Right hindlimb (tissue), 1 donor: ENCODE data around the gene DYSF.

Source experiments
- DNase-seq: peaks from one replicate; pipeline ENCODE4 v3.0.0-alpha.2; 2018

Gene DYSF

DNA sequence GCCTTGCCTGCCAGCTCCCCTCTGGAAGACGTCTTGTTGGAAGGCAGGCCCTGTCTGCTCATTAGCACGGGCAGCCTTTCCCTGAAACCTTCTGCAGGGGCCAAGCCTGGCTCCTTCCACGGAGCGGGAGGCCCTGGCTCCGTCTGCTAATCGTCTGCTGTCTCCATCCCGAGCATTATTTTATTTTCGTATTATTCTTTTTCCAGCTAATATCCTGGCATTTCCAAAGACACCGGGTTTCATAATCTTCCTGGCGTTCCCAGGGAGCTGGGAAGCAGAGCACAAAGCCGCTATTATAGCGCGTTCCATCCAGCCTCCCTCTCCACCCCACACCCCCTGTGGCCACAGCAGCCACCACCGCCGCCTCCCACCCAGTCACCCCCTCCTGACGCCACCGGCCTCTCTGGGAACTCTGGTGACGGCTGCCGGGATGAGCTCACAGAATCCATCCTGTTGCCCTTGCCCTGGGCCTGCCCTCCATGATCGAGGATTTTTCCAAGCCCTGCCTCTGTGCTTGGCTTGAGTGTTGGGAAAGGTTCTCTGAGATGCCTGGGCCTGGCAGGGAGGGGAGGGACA, 125.5 kb downstream of the DYSF start:
- DNase-seq, result peak; percentile 92

DNA sequence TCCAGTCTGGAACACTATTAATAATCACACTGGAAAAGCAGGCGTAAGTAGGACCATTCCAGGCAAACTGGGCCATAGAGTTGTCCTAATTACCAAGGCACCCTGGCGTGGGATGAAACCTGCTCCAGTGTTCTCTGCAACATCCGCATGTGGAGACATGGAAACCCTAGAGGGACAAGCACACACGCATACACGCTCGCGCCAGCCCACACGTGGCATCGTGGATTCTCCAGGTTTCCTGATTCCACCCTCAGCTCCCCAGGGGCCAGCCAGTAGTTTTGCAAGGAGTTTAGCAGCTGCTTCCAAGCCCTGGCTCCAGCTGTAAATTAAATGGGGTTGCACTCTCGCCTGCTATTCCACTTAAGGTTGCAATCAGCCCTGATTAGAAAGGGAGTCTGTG, 127.7 kb downstream of the DYSF start:
- DNase-seq, result peak; percentile 75

DNA sequence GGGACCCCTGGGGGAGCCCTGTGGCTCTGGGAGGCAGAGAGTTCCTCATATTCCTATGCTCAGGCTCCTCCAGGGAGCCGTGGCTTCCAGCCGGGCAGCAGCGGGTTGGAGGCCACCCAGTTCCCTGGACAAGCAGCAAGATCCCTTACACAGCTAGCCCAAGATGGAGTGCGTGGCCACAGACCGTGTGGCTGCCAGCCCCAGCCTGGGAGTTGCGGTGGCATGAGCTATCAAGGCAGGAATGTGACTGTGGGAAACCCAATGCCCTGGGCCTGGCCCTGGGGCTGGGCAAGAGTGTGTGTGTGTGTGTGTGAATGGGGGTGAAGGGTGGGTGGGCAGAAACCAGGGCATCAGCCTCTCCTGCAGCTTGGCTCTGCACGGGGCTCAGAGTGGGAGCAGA, 130.5 kb downstream of the DYSF start:
- DNase-seq, result no peak

DNA sequence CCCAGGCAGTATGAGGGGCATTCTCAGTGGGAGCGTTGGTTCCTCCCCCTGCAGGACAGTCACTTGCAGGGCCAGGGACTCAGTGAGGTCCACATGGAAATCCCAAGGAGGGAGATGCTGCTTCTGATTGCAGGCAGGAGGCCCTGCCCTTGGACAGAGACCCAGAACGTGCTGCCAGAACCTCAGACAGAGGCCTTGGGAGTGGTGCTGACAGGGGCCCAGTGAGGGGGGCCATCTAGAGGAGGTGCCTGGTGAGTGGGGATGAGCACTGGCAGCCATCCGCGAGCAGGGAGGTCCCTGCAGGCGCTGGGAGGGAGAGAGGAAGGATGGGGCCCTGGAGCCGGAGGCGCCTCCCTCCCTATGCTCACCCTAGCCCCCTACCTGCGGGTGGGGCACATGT, 133.1 kb downstream of the DYSF start:
- peak; percentile 62 for DNase-seq

DNA sequence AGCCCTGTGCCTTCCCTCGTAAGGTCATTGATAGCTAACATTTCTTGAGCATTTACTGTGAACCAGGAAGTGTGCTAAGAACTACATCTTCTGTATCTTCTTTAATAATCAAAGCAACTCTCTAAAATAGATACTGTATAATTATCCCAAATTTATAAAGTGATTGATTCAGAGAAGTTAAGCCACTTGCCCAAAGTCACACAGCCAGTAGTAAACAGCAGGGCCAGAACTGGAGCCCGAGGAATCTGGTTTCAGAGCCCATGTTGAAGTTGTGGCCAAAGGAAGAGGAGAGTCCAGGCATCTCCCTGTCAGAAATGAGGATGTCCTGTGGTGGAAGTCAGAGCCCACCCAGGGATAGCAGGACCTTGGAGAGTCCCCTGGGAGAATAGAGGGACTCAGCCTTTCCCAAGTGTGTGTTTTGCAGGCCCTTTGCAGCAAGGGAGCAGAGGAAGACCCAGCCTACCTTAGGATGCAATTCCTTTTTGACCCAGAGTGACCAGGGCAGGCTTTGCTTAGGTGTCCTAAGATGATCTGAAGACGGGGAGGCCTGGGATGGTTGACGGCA, 134.2 kb downstream of the DYSF start:
- no peak for DNase-seq

DNA sequence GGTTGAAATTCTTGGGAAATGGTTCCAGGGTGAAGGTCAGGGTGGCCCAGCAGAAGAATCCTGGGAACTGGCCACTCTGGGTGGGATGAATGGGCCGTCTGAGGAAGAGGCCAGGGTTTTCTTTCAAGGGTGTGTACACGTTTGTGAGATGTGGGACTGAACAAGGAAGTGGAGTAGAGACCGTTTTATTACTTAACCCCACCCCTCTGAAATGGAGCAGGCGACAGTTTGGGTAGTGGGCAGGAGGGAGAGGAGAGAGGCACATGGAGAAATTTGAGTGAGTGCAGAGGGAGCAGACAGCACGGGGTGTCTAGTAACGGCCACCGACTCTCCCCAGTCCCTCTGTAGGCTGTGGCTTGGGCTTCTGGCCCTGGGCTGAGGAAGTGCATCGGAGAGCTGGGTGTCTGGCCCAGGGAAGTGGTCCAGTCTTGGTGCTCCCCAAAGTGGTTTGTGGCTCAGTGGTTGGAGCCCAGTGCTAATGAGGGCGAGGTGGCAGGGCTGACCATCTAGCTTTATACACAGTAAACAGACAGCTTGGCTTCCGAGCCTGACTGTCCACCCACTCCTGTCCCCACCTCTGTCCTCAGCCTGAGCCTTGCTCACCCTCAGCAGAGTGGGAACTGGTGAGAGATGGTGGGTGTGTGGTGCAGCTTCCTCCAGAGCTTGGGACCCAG, 135.3 kb downstream of the DYSF start:
- DNase-seq, result no peak

DNA sequence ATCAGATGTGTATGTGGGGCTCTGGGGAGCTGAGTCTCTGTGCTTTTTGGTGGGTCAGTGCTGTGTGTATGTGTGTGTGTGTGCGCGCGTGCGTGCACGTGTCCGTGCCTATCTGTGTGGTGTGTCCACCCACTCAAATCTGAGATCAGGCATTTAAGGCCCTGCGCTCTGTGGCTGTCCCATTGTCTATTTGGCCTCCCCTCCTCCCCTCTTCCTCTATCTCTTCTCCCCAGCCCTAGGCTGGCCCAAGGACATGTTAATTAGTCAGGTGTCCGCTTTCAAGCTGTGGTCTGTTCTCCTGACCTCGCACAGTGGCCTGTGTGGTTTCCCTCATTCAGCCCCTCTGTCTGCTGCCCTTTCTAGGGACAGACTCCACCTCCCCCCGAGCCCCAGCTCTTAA, 136.4 kb downstream of the DYSF start:
- no peak for DNase-seq

DNA sequence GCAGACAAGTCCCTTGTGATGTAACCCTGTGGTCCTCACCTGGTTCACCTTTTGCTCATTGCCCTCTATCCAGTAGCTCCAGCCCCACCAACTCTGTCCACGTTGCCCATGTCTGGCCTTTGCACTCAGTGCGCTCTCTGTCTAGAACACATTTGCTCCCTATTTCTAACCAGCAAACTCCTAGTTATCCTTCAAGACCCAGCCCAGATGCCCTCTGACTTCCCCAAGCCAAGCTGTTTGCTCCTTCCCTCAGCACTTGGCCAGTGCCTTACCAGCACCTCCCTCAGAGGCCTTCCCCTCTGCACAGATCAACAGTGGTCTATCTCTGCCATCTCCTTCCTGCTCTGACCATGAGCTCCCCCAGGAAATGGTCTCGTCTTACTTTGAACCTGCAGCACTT, 137.7 kb downstream of the DYSF start:
- DNase-seq, result no peak

DNA sequence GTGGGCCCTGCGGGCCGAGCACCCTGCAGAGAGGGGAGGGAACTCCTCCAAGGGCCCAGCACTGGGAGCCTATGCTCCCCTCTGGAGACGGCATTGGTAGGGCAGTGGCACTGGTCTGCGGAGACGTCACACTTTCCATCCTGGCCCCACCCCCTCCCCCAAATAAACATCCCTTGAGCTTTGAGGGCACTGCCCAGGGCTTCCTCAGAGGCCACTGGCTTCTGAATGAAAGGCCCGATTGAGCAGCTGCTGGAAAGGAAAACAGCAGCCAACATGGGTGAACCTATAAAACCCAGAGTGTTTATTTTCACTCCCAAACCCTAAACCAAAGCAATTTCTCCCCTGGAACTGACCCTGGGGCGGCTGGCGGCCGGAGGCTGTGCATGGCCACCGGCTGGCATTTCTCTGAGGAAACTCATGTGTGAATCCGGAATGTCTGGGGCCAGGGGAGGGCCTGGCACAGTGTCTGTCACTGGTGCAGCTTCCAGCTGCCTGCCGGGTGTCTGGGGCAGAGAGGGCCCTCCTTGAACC, 138.9 kb downstream of the DYSF start:
- DNase-seq, result peak; percentile 69

DNA sequence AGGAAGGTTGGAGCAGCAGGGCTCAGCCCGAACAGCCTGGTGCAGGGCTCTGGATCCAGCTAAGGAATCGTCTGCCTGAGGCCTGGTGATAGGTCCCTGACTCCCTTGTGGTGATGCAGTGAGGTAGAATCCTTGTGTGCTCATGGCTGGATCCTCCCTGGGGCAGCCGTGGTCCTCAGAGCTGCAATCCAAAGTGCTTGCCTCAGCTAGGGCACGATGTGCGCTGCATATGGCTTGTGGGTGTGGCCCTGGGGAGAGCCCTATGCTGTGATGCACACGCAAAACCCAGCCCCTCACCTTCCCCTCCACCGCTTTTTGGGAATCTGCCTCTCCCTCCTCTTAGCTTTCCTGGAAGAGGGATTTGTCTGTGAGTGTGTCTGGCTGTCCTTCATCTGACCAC, 142.2 kb downstream of the DYSF start:
- peak; percentile 56 for DNase-seq

DNA sequence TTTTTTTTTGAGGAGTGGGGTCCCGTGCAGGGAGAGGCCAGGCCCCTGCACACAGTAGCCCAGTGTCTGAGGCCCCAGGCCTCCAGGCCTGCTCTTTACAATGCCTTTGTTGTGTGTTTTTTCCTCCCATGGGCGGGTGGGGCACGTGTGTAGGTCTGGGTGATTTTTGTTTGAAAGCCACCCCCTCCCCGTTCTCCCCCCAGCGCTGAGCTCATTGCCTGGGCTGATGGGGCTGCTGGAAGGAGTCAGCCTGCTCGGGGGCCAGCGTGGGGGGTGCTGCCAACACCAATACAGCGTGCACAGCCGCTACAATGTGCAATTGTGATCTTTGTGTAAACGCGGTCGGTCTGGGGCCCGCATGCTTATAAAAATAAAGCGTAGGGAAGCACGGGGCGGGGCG, 142.7 kb downstream of the DYSF start:
- peak; percentile 84 for DNase-seq

DNA sequence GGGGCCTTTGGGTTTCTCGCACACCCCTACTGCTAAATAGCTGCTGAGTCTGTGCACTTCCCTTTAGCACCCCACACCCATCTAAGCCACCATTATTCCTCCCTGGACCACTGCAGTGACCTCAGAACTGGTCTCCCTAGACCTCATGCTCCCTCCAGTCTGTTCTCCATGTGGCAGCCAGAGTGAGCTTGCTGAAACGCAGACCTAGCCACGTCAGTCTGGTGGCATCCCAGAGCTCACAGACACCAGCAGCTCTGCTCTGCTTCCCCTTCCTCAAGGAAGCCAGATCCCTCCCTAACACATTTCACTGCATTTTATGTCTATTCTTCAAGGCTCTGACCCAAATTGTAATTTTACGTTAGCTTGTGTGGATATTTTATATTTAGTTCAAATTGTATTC, 144.4 kb downstream of the DYSF start:
- DNase-seq, result no peak

DNA sequence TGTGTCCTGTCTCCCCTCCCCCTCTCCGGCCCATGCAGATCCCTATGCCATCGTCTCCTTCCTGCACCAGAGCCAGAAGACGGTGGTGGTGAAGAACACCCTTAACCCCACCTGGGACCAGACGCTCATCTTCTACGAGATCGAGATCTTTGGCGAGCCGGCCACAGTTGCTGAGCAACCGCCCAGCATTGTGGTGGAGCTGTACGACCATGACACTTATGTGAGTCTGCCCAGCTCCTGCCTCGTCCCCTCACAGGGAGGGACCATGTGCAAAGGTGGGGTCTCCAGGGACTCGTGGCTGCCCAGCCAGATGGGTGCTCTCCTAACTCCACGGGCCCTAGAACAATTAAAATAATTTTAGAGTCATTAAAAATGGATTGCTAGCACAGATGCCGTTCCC, 145.2 kb downstream of the DYSF start:
- DNase-seq, result no peak

DNA sequence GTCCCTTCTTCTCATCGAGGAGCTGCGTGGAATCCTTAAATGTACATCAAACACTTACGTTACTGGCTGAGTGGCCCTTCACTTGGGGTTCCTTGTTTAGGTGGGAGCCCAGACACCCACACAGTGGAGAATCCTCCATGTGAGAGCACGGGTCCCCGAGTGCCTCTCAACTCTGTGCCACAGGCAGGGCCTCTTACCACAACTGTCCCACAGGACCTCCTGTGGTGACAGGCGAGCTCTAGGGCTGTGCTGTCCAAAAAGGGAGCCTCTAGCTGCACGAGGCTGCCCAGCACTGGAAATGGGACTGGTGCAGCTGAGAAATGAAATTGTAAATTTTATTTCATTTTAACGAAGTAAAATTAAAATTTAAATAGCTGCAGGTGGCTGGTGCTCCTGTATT, 145.7 kb downstream of the DYSF start:
- DNase-seq, result no peak

DNA sequence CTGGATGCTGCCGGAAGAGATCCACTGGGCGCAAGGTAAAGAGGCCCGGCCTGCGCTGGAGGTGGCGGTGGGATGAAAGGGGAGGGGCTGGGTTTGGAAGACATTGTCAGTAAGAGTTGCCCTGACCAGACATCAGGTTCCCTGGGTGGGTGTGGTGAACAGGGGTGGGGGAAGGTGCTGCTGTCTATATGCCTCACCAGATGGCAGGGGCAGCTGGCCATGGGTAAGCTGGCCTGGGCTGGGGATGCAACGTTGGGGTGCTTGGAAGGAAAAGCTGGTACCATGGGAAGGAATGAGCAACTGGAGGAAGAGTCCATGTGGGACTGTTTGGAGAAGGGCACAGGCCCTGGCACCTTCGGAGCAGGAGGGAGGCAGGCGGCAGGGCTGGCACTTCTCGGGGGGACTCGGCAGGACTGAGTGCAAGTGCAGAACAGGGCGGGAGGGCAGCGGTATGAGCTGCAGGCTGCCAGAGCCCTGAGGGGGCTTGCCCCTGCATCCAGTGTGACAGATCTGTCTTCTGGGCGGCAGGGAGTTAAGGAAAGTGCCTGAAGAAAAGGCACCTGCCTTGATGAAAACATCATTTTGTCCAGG, 146.4 kb downstream of the DYSF start:
- DNase-seq, result no peak

DNA sequence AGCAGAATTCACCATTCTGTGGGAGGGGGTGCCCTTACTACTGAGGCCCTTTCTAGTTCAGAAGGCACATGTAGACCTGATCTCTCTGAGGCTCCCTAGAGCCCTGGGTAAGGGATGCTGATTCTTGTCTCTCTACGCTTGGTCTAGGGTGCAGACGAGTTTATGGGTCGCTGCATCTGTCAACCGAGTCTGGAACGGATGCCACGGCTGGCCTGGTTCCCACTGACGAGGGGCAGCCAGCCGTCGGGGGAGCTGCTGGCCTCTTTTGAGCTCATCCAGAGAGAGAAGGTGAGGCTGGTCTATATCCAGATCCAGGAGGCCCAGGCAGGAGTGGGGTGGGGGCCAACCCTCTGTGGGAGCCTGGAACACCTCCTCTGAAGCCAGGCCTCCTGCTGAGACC, 147.2 kb downstream of the DYSF start:
- peak; percentile 17 for DNase-seq

DNA sequence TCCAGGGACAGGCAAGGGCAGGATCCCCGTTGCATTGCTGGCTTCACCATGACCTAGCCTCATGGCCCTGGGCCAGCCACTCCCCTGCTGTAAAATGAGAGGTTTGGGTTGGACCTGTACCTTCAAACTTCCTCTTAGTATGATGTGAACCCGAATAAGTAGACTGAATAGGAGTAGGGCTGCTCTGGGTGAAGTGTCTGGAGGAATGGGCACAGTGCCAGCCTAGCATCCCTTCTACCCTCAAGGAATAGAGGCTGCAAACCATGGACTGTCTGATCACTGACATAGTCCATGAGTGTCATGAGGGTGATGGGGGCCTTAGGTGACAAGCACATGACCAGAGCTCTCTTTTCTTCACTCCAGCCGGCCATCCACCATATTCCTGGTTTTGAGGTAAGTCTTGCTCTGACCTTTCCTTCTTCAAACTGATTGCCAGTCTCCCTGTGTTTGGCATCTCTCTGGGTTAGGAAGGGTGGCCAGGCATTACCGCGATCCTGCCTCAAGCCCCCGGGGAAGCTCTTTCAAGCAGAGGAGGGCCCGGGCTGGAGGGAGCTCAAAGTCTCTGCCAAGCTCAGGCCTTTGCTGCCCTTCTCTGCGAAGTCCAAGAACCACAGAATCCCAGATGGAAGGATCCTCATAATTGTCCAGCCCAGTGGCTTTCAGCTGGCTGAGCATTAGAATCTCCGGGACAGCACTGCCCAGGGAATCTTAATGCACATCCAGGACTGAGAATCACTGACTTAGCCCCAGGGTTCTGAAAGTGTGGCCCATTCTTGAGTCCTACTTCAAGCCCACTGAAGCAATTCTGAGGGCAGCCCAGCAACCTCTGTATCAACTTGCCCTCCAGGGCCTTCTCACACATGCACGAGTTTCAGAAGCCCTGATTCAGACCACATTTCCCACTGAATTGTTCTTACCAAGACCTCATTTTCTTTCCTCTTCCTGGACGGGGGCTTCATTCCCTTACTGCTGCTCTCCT, 148.1 kb downstream of the DYSF start:
- peak; percentile 17 for DNase-seq

DNA sequence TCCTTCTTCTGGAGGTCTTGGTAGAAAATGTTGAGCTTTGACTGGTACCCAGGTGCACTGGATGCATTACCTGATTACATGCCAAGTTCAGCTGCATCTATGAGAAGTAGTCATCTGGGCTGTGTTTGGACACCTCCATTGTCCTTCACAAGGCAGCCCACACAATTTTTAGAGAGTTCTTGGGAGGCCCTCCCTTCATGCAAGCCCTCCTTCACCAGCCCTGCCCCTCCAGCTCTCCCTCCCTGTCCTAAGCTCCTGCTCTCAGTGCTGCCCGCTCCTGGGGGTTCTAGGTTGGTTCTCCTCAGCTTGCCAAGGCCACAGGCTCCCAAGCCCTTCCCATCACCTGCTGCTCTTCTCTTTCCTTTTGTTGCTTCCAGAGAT, 148.7 kb downstream of the DYSF start:
- DNase-seq, result no peak

DNA sequence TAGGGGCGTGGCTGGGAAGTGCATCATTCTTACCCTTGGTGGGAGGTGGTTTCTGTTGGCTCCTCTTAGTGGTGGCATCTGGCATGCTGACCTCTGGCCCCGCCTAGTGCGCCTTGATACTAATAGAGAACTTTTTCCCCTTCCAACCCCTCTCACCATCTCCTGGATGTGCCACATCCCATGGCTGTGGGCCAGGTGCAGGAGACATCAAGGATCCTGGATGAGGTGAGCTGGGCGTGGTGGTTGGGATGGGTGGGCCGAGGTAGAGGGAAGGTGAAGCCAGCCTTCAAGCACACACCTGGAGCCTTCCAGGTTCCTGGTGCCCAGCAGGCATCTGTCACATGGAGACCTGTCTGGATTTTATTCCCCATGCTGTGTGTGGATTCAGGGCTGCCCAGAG, 149.2 kb downstream of the DYSF start:
- peak; percentile 12 for DNase-seq

DNA sequence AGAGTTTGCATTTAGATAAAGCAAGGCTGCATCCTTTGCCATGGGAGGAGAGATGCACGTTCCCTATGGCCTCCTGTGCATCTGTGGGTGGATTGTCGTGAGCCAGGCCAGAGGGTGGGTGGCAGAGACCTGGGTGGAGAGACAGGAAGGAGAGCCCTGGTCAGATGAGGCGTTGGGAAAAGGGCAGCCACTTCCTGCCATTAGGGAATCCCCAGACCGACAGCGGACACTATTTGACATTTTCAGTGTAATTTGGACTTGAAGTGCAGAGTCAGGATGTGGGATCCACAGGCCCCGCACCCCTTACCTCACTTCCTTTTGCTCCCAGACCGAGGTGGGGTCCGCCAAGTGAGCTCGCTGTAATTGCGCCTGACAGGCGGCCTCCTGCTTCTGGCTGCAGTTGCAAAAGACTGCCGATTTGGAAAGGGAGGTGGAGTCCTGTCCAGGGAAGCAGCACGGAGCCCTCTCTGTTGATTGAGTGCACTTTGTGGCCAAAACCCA, 150.0 kb downstream of the DYSF start:
- peak; percentile 83 for DNase-seq

DNA sequence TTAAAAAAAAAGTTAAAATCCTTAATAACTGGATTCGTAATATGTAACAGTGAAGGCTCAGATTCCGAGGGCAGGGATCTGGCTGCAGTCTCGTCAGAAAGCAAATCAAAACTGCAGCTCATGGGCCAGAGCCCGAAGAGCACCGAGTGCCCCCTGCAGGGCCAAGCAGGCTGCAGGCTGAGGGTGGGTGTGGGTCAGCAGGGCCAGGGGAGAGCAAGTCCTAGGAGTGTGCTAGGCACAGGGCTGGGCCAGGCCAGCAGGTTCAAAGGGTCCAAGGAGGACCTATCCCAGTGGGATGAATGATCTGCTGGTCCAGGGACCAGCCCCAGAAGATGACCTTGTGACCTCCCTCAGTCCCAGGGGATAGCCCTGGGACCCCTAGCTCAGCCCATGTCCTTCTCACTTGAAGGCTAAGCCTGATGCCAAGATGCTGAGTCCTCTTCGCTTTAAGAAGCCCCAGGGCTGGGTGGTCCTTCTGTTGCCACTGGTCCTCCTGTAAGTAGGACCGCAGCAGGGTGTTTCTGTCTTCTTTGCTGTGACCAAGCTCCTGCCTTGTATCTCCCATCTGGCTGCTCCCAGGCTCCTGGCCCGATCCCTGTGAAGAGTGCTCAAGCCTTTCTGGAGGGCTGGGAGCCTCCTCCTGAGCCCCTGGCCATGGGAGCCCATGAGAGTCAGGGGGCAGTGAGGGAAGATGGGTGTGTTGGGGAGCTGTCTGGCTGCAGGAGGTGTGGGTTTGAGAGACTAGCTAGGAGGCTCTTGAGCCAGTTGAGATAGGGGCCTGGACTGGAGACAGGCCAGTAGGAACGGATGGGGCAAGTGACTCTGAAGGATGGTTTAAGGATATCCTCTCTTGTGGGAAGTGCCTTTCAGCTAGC, 150.7 kb downstream of the DYSF start:
- DNase-seq, result no peak

DNA sequence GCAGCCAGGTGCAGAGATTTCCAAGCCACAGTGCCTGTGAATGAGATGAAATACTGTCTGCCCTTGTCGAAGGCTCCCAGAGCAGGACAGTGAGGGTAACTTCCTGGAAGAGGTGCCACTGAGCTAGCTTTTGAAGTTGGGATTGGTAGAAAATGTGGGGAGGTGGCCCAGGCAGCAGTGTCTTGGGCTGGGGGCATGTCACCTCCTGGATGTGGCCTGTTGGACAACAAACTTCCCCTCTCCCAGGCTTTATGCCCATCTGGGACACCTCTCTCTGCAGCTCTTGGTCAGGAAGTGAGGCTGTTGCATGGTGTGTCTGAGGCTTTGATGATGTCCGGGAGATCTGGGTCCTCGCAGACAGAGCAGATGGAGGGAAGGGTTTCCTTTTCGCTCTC, 151.4 kb downstream of the DYSF start:
- DNase-seq, result no peak
